Colonic mucosa (tissue), 4 donors: ENCODE results near the gene RCL1. TPM values are rescaled to one million over a fixed set of nuclear protein-coding genes. Genes with fewer than 3 reads are reported as not detected.

Experiments
- DNase-seq: peaks from one replicate; pipeline ENCODE4 v3.0.0-alpha.2; 2020
- H3K27ac ChIP-seq: fragments of 200-600 bp; one replicate; pipeline ENCODE4 v1.8.0; 2021
- H3K27me3 ChIP-seq: fragments of 200-600 bp; one replicate; pipeline ENCODE4 v1.8.0; 2021
- H3K36me3 ChIP-seq: fragments of 200-600 bp; one replicate; pipeline ENCODE4 v1.8.0; 2021
- H3K4me1 ChIP-seq: fragments of 200-600 bp; one replicate; pipeline ENCODE4 v1.8.0; 2021; ENCODE audit warnings: mild to moderate bottlenecking
- H3K4me3 ChIP-seq: fragments of 200-600 bp; one replicate; pipeline ENCODE4 v1.8.0; 2021
- H3K9ac ChIP-seq, 2 donors: one replicate each; pipeline ENCODE4 v1.7.0; 2013; ENCODE audit warnings: control low read depth in 2 of 2, low read depth in 2 of 2, low read length in 2 of 2
- H3K9me3 ChIP-seq: fragments of 200-600 bp; one replicate; pipeline ENCODE4 v1.8.0; 2021
- CTCF ChIP-seq: fragments of 200-600 bp; IDR thresholded peaks from one replicate; pipeline ENCODE4 v1.8.0; 2022; ENCODE audit warnings: antibody characterized with exemption, mild to moderate bottlenecking
- intact Hi-C: fragments of 100-400 bp; cut with DNase I; formaldehyde crosslinking; loops from one replicate; pipeline ENCODE4 v1.14.1; 2022
- total RNA-seq, 2 donors: library from RNA; stranded (reverse); fragmentation: NEBNext Ultra II Directional in 1 of 2; extraction: Animal tissue kit (Norgen Biotek cat#: 25700) in 1 of 2; gene quantifications; one replicate each; pipeline ENCODE4 v1.2.1, GENCODE V29; 2021
- donor health status: healthy.
- donor health status: DM: no; HTN: no; CAD: no.
- donor health status: DM: no; HTN: no; CAD: no.

Gene RCL1
- total RNA-seq, 2 donors from 2014 or later = 7.0 to 12.5 TPM

GRCh38 chr9:4837261-4838188 lies 44.8 kb downstream of the RCL1 start:
- intact Hi-C loops = no loop called here
- no peak for DNase-seq
- no peak for TF ChIP-seq CTCF

DNA sequence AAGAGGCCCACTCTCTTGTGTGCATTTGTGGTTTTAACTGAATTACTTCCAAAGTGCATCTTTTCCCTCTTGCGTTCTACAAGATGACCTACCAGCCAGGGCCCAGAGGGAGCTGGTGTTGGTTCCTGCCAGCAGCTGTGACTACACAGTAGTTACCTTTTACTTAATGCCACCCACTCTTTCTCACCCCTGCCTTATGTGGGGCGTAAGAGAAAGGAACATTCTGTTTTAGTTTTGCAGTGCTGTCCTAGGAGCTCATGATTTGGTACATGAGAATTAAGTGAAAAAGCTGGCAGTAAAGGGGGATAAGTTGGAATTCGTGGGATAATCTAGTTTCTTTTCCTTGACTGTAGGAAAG lies 45.4 kb downstream of the RCL1 start:
- Histone ChIP-seq H3K4me1 (no peaks in the 10 kb centered on the region), H3K36me3 (no peaks in the 10 kb centered on the region), H3K9me3 (no peaks in the 10 kb centered on the region), H3K27ac (no peak overlapping the region), H3K4me3 (no peak overlapping the region), H3K27me3 (no peaks in the 10 kb centered on the region), H3K9ac (no peak overlapping the region)
- TF ChIP-seq CTCF = no peak
- intact Hi-C loops = no loop called here
- DNase-seq = no peak

More at GRCh38 chr9:4837261-4838188, 44.8 kb downstream of the RCL1 start:
- Histone ChIP-seq H3K27me3 (no peaks in the 10 kb centered on the region), H3K9me3 (no peaks in the 10 kb centered on the region), H3K27ac (no peak overlapping the region), H3K4me1 (no peaks in the 10 kb centered on the region), H3K9ac (no peak overlapping the region), H3K36me3 (no peaks in the 10 kb centered on the region), H3K4me3 (no peak overlapping the region)

- Histone ChIP-seq H3K27ac (no peak overlapping the region), H3K9ac (no peak overlapping the region), H3K27me3 (no peaks in the 10 kb centered on the region), H3K9me3 (no peaks in the 10 kb centered on the region), H3K36me3 (no peaks in the 10 kb centered on the region), H3K4me1 (no peaks in the 10 kb centered on the region), H3K4me3 (no peak overlapping the region)
- DNase-seq = no peak
- no peak for TF ChIP-seq CTCF
- intact Hi-C loops = no loop called here
Measured at GRCh38 chr9:4839470-4839912, 46.7 kb downstream of the RCL1 start.

DNA sequence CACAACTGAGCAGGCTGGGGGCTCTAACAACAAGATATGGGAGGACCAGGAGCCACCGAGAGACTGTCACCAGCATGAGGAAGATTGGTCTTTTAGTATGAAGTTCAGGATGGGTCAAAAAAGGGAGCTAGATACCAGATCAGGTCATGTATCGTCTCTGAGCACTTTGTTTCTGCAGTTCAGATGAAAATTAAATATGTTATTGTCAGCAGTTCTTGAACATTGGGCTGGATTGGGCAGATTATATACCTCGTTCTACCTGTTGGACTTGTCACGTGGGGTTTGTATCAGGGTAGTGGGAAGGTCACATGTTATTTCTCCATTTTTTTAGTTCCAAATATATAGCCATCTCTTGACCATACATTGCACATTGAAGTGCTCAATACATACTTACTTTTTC lies 47.3 kb downstream of the RCL1 start:
- no peak for TF ChIP-seq CTCF
- intact Hi-C loops = no loop called here
- Histone ChIP-seq H3K9me3 (no peaks in the 10 kb centered on the region), H3K9ac (no peak overlapping the region), H3K27ac (no peak overlapping the region), H3K27me3 (no peaks in the 10 kb centered on the region), H3K4me3 (no peak overlapping the region), H3K36me3 (no peaks in the 10 kb centered on the region), H3K4me1 (no peaks in the 10 kb centered on the region)
- DNase-seq = no peak

- Histone ChIP-seq H3K36me3 (no peaks in the 10 kb centered on the region), H3K4me1 (no peaks in the 10 kb centered on the region), H3K4me3 (no peak overlapping the region), H3K27me3 (no peaks in the 10 kb centered on the region), H3K9me3 (no peaks in the 10 kb centered on the region), H3K9ac (no peak overlapping the region), H3K27ac (no peak overlapping the region)
- intact Hi-C loops = no loop called here
- no peak for TF ChIP-seq CTCF
- no peak for DNase-seq
Measured at GRCh38 chr9:4842213-4842612, 49.5 kb downstream of the RCL1 start.
